Neural progenitor cell (in vitro differentiated cells): ENCODE results near the gene BMP2K.

Experiments
- CTCF ChIP-seq: fragments of 200-600 bp; sonication (generic); IDR thresholded peaks from 2 replicates; pipeline ENCODE4 v1.5.1; 2017; ENCODE audit warnings: antibody characterized with exemption, mild to moderate bottlenecking
- EZH2phosphoT487 ChIP-seq: fragments of 200-600 bp; sonication (generic); IDR thresholded peaks from 2 replicates; pipeline ENCODE4 v1.6.1; 2017; ENCODE audit warnings: antibody characterized with exemption

DNA sequence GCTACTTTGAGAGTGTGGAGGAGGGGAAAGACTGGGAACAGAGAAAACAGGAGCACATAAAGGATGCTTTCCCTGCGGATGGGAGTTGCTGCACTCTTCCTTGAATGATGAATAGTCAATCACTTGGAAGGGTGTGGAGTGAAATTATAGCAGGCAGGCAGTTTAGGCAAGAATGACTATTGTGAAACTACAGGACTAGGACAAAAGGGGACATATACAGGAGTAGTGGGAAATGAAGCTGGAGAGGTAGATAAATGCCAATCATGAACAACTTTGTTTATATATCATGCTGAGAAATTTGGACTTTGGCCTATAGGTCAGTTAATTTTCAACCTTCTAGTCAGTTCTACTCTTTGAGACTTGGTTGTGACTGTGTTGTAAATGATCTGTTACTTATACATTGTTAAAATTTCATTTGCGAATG is 86.2 kb downstream of the BMP2K start:
- TF ChIP-seq CTCF (no peak), EZH2phosphoT487 (no peak)
